Fibroblast of lung (primary cell): ENCODE data around the gene P3H1.

Experiments
- EZH2 ChIP-seq: IDR thresholded peaks from 2 replicates; pipeline ENCODE4 v1.5.1; 2012; ENCODE audit warnings: low read length, control low read depth, mild to moderate bottlenecking; ENCODE audit errors: missing control alignments
- TF ChIP-seq, protein P1 (sequence below), 2 donors: IDR thresholded peaks in 1 of 2; conservative IDR thresholded peaks in 1 of 2; 1 replicate in 1 of 2; 2 replicates in 1 of 2; pipeline ENCODE4 v1.5.1; 2011 to 2012; ENCODE audit warnings: low read length in 2 of 2, control low read depth in 1 of 2, inconsistent platforms in 1 of 2, low read depth in 1 of 2, mild to moderate bottlenecking in 1 of 2

DNA sequence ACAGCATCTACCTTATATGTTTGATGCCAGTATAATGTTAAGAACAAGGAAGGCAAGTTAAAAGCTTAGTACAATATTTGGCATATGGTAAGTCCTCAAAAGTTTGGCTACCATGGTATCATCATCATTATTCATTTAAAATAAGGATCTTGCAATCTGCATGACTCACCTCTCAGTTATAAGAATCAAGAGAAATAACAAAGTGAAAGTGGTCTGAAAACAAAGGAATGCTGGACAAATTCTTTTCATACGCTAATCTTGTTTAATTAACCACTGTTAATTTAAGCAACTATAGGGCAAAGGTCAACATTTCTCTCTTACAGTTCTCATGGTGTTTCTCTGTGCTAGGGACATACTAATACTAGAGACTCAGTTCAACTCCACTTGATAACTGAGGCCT is 13.8 kb downstream of the P3H1 start:
- TF ChIP-seq, protein P1, sequence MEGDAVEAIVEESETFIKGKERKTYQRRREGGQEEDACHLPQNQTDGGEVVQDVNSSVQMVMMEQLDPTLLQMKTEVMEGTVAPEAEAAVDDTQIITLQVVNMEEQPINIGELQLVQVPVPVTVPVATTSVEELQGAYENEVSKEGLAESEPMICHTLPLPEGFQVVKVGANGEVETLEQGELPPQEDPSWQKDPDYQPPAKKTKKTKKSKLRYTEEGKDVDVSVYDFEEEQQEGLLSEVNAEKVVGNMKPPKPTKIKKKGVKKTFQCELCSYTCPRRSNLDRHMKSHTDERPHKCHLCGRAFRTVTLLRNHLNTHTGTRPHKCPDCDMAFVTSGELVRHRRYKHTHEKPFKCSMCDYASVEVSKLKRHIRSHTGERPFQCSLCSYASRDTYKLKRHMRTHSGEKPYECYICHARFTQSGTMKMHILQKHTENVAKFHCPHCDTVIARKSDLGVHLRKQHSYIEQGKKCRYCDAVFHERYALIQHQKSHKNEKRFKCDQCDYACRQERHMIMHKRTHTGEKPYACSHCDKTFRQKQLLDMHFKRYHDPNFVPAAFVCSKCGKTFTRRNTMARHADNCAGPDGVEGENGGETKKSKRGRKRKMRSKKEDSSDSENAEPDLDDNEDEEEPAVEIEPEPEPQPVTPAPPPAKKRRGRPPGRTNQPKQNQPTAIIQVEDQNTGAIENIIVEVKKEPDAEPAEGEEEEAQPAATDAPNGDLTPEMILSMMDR (conservative IDR thresholded peaks at IDR 0.05 in 1 of 2, IDR thresholded peaks at IDR 0.05 in 1 of 2; ENCODE audit: low read depth in 1 of 2, low read length in 2 of 2) = no peak
- TF ChIP-seq EZH2 = no peak
